GM12878 (cell line): ENCODE results near the gene BTBD3. TPM values are rescaled to one million over a fixed set of nuclear protein-coding genes. Genes with fewer than 3 reads are reported as not detected.

Experiments
- ATAC-seq: fragments of 200-7000 bp; cut with Tn5 transposase; 3 replicates; pipeline ENCODE4 v1.9.1; 2020; ENCODE audit warnings: mild to moderate bottlenecking, moderate library complexity
- BruUV-seq: library from RNA; stranded (reverse); fragments of 400-500 nt; replicated peaks from 2 replicates; lab custom pipeline; 2021; lab: Mats Ljungman, UMichigan
- CTCF ChIA-PET: fragments of 300-600 bp; sonication (Branson Sonifier 250); formaldehyde crosslinking; extraction: SDS; loops from one replicate; lab custom pipeline; 2021; ENCODE audit warnings: inconsistent platforms; lab: Yijun Ruan, JAX
- POLR2A ChIA-PET: fragments of 350-600 bp; formaldehyde crosslinking; extraction: SDS; loops from one replicate; lab custom pipeline; 2021; ENCODE audit warnings: inconsistent platforms; lab: Charles Lee
- RAD21 ChIA-PET: fragments of 300-600 bp; sonication (Branson Sonifier 250); formaldehyde crosslinking; loops from one replicate; lab custom pipeline; 2023; ENCODE audit warnings: antibody characterized with exemption; ENCODE audit not compliant: unreplicated experiment; lab: Charles Lee
- SMC1A ChIA-PET: fragments of 300-600 bp; sonication (Branson Sonifier 250); formaldehyde crosslinking; loops from one replicate; lab custom pipeline; 2023; ENCODE audit not compliant: unreplicated experiment, uncharacterized antibody; lab: Charles Lee
- DNase-seq: peaks from one replicate; pipeline ENCODE4 v3.0.0-alpha.2; 2011; ENCODE audit warnings: low read depth, low spot score
- FAIRE-seq: peaks from 3 replicates; lab custom pipeline; 2011; peaks lifted over from hg19 to GRCh38; lab: Jason Lieb, UNC
- H2AFZ ChIP-seq: 2 replicates; pipeline ENCODE4 v1.6.0; 2011; ENCODE audit warnings: low read depth, low read length, control low read depth; ENCODE audit not compliant: control insufficient read depth
- H3K27ac ChIP-seq: 2 replicates; pipeline ENCODE4 v1.5.1; 2011; ENCODE audit warnings: control low read depth; ENCODE audit not compliant: control insufficient read depth, insufficient read depth
- H3K27me3 ChIP-seq, 2 experiments: replicated peaks in 1 of 2; 2 replicates each; pipeline versions ENCODE4 v1.6.0 to v1.6.1; 2011; ENCODE audit warnings: low read length in 1 of 2; ENCODE audit not compliant: control insufficient read depth in 2 of 2, insufficient read depth in 2 of 2
- H3K36me3 ChIP-seq, 2 experiments: 2 replicates each; pipeline ENCODE4 v1.5.1; 2011; ENCODE audit warnings: low read length in 1 of 2; ENCODE audit not compliant: control insufficient read depth in 2 of 2, insufficient read depth in 2 of 2
- H3K4me1 ChIP-seq: 2 replicates; pipeline ENCODE4 v1.6.1; 2011; ENCODE audit warnings: mild to moderate bottlenecking, low read length, moderate library complexity, mixed read lengths; ENCODE audit not compliant: control insufficient read depth, insufficient read depth
- H3K4me2 ChIP-seq: 2 replicates; pipeline ENCODE4 v1.6.0; 2011; ENCODE audit warnings: control low read depth; ENCODE audit not compliant: control insufficient read depth, insufficient read depth
- H3K4me3 ChIP-seq: fragments of 200-600 bp; sonication (generic); 2 replicates; pipeline ENCODE4 v1.5.1; 2016
- H3K79me2 ChIP-seq: 2 replicates; pipeline ENCODE4 v1.6.0; 2011; ENCODE audit warnings: low read length; ENCODE audit not compliant: control insufficient read depth, insufficient read depth
- H3K9ac ChIP-seq: 2 replicates; pipeline ENCODE4 v1.8.0; 2011; ENCODE audit warnings: low read length, control low read depth, mixed read lengths; ENCODE audit not compliant: control insufficient read depth, insufficient read depth
- H3K9me3 ChIP-seq: replicated peaks from 3 replicates; pipeline ENCODE4 v1.5.1; 2011; ENCODE audit warnings: mild to moderate bottlenecking, low read length; ENCODE audit not compliant: control insufficient read depth, insufficient read depth
- H4K20me1 ChIP-seq: 2 replicates; pipeline ENCODE4 v1.6.0; 2011; ENCODE audit not compliant: control insufficient read depth, insufficient read depth
- BACH1 ChIP-seq: fragments of 450-650 bp; IDR thresholded peaks from 2 replicates; pipeline ENCODE4 v1.6.1; 2017; ENCODE audit warnings: mild to moderate bottlenecking, borderline replicate concordance
- BMI1 ChIP-seq: fragments of 450-650 bp; IDR thresholded peaks from 2 replicates; pipeline ENCODE4 v1.6.1; 2016; ENCODE audit warnings: mild to moderate bottlenecking, moderate library complexity, borderline replicate concordance
- CHD1 ChIP-seq: IDR thresholded peaks from 2 replicates; pipeline ENCODE4 v1.6.1; 2012; ENCODE audit warnings: low read depth, low read length, improper control_type of control experiment
- E2F4 ChIP-seq: IDR thresholded peaks from 2 replicates; pipeline ENCODE4 v1.6.1; 2012; ENCODE audit warnings: low read depth, low read length, improper control_type of control experiment
- GABPA ChIP-seq: IDR thresholded peaks from 2 replicates; pipeline ENCODE4 v1.6.1; 2014; ENCODE audit warnings: antibody characterized with exemption, low read depth, mild to moderate bottlenecking, inconsistent platforms
- IKZF2 ChIP-seq, 2 experiments: fragments of 450-650 bp; IDR thresholded peaks; 2 replicates each; pipeline ENCODE4 v1.6.1; 2017; ENCODE audit warnings: mild to moderate bottlenecking in 2 of 2, moderate library complexity in 2 of 2
- NBN ChIP-seq: fragments of 450-650 bp; IDR thresholded peaks from 2 replicates; pipeline ENCODE4 v1.6.1; 2016
- PRDM15 ChIP-seq: fragments of 450-650 bp; formaldehyde crosslinking; IDR thresholded peaks from 2 replicates; pipeline ENCODE4 v1.4.0; 2020; ENCODE audit warnings: mild to moderate bottlenecking, moderate library complexity
- STAT3 ChIP-seq: IDR thresholded peaks from 2 replicates; pipeline ENCODE4 v1.6.1; 2011; ENCODE audit warnings: low read depth, low read length, improper control_type of control experiment
- TCF12 ChIP-seq: IDR thresholded peaks from 2 replicates; pipeline ENCODE4 v1.6.1; 2011; ENCODE audit warnings: low read depth, mild to moderate bottlenecking, low read length
- YBX1 ChIP-seq: fragments of 450-650 bp; IDR thresholded peaks from 2 replicates; pipeline ENCODE4 v1.6.1; 2016; ENCODE audit warnings: antibody characterized with exemption
- WGBS: methylation state at CpG from one replicate; pipeline ENCODE4 v1.1.6; 2016; ENCODE audit warnings: low lambda C conversion rate; ENCODE audit not compliant: insufficient replicate concordance, insufficient coverage; ENCODE audit errors: missing lambda C conversion rate; 5-methylcytosine and 5-hydroxymethylcytosine counted together
- in situ Hi-C: fragments of 300-500 bp; cut with MboI; formaldehyde crosslinking; loops from 9 replicates; pipeline ENCODE4 v1.14.3; 2018; ENCODE audit warnings: mixed read lengths
- intact Hi-C: fragments of 100-400 bp; cut with micrococcal nuclease; formaldehyde crosslinking; loops from one replicate; pipeline ENCODE4 v1.14.2; 2022; ENCODE audit not compliant: unreplicated experiment
- polyA plus RNA-seq, 11 experiments: library from polyadenylated mRNA; depleted of rRNA in 4 of 11; unstranded in 6 of 11; stranded (reverse) in 5 of 11; fragments of >200 nt; fragmentation: Nextera tagmentation in 4 of 11; fragmentation: Illumina TruSeq in 1 of 11; extraction: Ambion mirVana in 4 of 11; extraction: Trizol in 1 of 11; gene quantifications; 1 replicate in 1 of 11; 2 replicates in 10 of 11; pipeline versions ENCODE4 v1.2.1 to v1.2.3, GENCODE V29; 2011 to 2016; ENCODE audit warnings: inconsistent platforms in 2 of 11, missing spikeins in 2 of 11, low read depth in 1 of 11
- total RNA-seq, 4 experiments: library from RNA; depleted of rRNA in 3 of 4; stranded (reverse); fragments of >200 nt in 3 of 4; fragmentation: Illumina TruSeq in 1 of 4; extraction: Trizol in 1 of 4; gene quantifications; 2 replicates each; pipeline versions ENCODE4 v1.2.1 to v1.2.3, GENCODE V29; 2013 to 2021
- TF ChIP-seq, protein P1 (sequence below): fragments of 450-650 bp; IDR thresholded peaks from 2 replicates; pipeline ENCODE4 v1.6.1; 2018; ENCODE audit warnings: borderline replicate concordance, mild to moderate bottlenecking; ENCODE audit not compliant: partially characterized antibody
- TF ChIP-seq, protein P2 (sequence below): fragments of 450-650 bp; IDR thresholded peaks from 2 replicates; pipeline ENCODE4 v1.6.1; 2017; ENCODE audit warnings: mild to moderate bottlenecking, moderate library complexity

The BTBD3 gene
- total and polyA plus RNA-seq, 10 of the 15 experiments (the other 5 are each of a cell fraction or from before 2014, with no cell fraction given), result 0.02 to 12.8 (median 0.23) TPM

DNA sequence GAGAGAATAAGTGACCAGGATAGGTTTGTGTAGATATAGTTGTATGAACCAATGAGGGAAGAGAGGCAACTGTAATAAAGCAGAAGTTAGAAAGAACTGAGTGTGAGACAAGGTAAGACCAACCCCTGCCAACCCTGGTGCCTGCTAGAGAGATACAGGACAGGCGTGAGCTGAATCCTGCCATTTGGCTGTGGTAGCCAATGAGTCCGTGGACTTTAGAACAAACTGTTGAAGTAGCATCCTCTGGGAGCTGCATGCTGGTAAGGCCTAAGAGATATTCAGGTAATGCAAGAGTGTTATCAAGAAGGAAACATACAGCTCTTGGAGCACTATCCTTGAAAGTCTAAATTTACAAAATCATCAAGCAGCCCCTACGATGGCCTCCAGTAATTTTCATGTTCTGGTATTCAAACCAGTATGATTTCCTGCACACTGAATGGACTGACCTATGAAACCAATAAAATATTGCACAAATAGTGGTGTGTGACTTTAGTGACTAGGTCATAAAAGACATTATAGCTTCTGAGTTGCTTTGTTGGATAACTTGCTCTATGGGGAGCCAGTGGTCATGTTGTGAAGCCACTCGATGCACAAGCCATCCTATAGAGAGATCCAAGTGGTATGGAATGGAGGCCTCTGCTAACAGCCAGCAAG lies 24.0 kb downstream of the BTBD3 start:
- Histone ChIP-seq H4K20me1 (no peaks in the 10 kb centered on the region), H3K27ac (no peak overlapping the region), H3K9me3 (no peaks in the 10 kb centered on the region), H3K36me3 (no peaks in the 10 kb centered on the region), H2AFZ (no peak overlapping the region), H3K4me3 (no peak overlapping the region), H3K4me2 (no peak overlapping the region), H3K79me2 (no peaks in the 10 kb centered on the region), H3K9ac (no peak overlapping the region), H3K4me1 (no peaks in the 10 kb centered on the region), H3K27me3 (no peaks in the 10 kb centered on the region)
- ChIA-PET RAD21 (no interaction called here), SMC1A (interaction anchor here (1.0 to 2.7 kb wide), 3 partner anchors 8 to 55 kb away, joined by 3 to 7 read pairs (median 3); no protein-coding TSS in a partner anchor), CTCF (interaction anchor here (2.0 kb wide), 1 partner anchor 29 kb away, joined by 6 read pairs; no protein-coding TSS in a partner anchor), POLR2A (no interaction called here)
- ATAC-seq, result no peak
- intact Hi-C loops, result no loop called here
- in situ Hi-C loops, result no loop called here
- 0% methylated on average over 4 of the region's 4 CpGs for WGBS
- DNase-seq, result no peak
- FAIRE-seq, result no peak
- no TSS peak for BruUV-seq
- TF ChIP-seq TCF12 (no peak), GABPA (no peak), E2F4 (no peak), BACH1 (no peak), NBN (no peak), STAT3 (no peak), BMI1 (no peak), IKZF2 (IDR thresholded peaks at IDR 0.05) (no peak), PRDM15 (CRISPR knock-in tag) (no peak), CHD1 (no peak), YBX1 (no peak)
- TF ChIP-seq, protein P1, sequence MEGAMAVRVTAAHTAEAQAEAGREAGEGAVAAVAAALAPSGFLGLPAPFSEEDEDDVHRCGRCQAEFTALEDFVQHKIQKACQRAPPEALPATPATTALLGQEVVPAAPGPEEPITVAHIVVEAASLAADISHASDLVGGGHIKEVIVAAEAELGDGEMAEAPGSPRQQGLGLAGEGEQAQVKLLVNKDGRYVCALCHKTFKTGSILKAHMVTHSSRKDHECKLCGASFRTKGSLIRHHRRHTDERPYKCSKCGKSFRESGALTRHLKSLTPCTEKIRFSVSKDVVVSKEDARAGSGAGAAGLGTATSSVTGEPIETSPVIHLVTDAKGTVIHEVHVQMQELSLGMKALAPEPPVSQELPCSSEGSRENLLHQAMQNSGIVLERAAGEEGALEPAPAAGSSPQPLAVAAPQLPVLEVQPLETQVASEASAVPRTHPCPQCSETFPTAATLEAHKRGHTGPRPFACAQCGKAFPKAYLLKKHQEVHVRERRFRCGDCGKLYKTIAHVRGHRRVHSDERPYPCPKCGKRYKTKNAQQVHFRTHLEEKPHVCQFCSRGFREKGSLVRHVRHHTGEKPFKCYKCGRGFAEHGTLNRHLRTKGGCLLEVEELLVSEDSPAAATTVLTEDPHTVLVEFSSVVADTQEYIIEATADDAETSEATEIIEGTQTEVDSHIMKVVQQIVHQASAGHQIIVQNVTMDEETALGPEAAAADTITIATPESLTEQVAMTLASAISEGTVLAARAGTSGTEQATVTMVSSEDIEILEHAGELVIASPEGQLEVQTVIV, result no peak
- TF ChIP-seq, protein P2, sequence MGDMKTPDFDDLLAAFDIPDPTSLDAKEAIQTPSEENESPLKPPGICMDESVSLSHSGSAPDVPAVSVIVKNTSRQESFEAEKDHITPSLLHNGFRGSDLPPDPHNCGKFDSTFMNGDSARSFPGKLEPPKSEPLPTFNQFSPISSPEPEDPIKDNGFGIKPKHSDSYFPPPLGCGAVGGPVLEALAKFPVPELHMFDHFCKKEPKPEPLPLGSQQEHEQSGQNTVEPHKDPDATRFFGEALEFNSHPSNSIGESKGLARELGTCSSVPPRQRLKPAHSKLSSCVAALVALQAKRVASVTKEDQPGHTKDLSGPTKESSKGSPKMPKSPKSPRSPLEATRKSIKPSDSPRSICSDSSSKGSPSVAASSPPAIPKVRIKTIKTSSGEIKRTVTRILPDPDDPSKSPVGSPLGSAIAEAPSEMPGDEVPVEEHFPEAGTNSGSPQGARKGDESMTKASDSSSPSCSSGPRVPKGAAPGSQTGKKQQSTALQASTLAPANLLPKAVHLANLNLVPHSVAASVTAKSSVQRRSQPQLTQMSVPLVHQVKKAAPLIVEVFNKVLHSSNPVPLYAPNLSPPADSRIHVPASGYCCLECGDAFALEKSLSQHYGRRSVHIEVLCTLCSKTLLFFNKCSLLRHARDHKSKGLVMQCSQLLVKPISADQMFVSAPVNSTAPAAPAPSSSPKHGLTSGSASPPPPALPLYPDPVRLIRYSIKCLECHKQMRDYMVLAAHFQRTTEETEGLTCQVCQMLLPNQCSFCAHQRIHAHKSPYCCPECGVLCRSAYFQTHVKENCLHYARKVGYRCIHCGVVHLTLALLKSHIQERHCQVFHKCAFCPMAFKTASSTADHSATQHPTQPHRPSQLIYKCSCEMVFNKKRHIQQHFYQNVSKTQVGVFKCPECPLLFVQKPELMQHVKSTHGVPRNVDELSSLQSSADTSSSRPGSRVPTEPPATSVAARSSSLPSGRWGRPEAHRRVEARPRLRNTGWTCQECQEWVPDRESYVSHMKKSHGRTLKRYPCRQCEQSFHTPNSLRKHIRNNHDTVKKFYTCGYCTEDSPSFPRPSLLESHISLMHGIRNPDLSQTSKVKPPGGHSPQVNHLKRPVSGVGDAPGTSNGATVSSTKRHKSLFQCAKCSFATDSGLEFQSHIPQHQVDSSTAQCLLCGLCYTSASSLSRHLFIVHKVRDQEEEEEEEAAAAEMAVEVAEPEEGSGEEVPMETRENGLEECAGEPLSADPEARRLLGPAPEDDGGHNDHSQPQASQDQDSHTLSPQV, result no peak
